Stimulated activated CD4-positive, alpha-beta T cell treated with anti-CD3 and anti-CD28 coated beads, TNF-alpha, amount 100 ng/mL, for 48 hours (primary cell): ENCODE results near the gene PRF1.
A peak's percentile ranks its signal among the peaks of the same experiment; 100 is the strongest.
"Not testable (repeated sequence)": the region's sequence is repeated elsewhere in the genome, so short reads cannot be mapped to it uniquely, and the experiment has no call there.

Source experiments
- DNase-seq, 3 donors: peaks; one replicate each; pipeline ENCODE4 v3.0.0-alpha.2; 2020; ENCODE audit warnings: low read depth in 3 of 3

Gene PRF1

DNA sequence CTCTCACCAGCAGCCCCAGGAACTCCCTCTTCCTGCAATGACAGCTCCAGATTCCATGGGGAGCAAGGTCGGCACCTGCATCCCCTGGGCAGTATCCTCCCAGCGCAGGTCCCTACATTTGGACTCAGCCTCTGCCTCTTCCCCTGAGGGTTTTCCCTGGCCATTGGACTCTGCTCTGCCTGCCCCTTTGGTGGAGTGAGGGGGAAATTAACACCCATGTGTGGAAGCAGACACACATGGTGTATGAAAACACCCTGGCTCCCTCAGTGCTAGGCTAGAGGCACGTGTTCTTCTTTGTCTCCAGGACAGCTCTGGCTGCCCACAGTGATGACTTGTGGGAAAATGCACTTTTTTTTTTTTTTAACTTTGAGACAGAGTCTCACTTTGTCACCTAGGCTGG lies 8.4 kb downstream of the PRF1 start:
- no peak for DNase-seq

DNA sequence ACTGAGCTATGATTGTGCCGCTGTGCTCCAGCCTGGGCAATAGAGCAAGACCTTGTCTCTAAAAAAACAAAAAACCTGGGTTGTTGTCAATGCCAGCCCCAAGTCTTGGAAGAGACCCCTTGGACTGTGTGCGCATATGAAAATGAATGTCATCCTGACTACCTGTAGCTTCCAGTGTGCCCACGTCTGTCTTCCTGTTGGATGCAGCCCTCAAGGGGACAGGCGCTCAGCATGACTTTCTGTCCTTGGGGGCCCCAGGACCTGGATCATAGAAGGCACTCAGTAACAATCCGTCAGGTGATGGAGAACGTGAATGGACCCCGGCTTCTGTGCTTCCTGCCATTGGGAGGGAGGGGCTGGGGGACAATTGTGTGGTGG lies 9.0 kb downstream of the PRF1 start:
- DNase-seq: no peak

DNA sequence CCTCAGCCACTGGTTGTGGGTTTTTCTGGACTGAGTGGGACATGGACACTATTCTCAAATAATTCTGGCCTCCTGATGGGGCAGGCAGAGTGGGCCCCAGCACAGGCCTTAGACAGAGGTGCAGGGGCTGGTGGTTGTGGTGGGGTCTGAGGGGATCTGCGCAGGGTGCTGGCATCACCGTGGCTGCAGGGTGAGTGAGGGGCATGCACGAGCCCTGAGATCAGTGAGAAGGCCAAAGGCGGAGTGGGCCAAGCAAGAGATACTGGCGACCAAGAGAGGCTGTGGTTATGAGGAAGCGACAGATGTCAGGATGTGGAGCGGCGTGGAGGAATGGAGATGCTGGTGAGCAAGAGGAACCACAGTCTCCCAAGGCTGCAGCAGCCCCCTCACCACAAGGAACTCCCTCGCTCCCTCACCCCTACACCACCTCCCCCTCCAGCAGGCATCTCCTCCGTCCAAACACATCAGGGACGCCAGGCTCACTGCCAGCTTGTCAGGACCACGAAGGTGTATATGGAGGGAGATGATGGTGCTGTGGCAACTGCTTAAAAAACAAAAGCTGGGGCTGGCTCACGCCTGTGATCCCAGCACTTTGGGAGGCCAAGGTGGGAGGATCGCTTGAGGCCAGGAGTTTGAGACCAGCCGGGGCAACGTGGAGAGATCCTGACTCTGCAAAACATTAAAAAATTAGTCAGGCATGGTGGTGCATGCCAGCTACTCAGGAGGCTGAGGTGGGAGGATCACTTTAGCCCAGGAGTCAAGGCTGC lies 9.6 kb downstream of the PRF1 start:
- DNase-seq: no peak

DNA sequence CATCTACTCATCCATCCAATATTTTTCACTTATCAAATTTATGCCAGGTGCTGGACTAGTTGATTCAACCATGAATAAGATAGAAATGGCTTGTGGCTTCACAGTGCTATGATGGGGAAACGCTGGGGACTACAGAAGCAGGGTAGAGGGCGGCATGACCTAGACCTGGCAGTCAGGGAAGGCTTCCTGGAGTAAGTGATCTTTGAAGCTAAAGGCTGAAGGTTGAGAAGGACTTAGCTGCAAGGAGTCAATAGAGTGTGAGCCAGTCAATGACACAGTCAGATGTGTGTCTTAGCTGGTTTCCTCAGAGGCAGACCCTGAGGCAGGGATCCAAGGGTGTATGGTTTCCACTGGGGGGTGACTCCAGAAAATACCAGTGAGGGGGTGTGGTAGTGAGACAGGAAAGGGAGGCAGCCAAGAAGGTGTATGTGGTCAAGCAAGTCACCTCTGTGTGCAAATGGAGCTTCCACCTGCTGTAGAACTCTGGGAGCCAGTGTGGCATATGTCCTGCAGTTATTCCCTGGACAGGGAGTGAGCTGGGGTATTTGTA lies 10.3 kb downstream of the PRF1 start:
- DNase-seq: no peak

DNA sequence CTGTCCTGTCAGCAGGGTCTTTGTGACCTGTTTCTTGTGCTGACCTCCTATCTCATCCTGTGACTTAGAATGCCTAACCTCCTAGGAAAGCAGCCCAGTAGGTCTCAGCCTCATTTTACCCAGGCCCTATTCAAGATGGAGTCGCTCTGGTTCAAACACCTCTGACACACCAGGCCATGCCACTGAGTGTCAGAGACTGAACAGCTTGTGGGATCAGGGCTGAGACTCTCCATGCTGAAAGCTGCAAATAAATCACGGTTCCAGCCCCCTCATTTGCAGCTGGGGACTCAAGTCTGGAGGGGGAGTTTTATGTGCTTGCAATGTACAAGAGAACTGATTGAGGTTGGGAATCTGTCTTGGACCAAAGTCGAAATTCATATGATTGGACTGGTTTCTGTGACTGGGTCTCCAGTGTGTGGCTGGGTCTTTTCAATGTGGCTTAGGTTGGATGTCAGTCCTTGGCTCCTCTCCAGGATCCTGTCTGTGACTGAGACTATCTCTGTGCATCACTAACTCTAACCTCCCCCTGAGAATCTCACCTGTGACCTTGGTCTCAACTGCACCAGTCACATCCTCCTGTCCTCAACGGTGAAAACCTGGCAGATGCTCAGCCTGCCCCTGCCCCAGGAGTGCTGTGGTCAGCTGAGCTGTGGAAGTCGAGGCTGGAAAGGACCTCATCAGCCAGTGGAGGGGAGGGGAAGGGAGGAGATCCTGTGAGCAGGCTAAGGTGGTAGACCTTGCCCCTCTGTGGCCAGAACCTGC lies 11.7 kb downstream of the PRF1 start:
- DNase-seq: no peak

DNA sequence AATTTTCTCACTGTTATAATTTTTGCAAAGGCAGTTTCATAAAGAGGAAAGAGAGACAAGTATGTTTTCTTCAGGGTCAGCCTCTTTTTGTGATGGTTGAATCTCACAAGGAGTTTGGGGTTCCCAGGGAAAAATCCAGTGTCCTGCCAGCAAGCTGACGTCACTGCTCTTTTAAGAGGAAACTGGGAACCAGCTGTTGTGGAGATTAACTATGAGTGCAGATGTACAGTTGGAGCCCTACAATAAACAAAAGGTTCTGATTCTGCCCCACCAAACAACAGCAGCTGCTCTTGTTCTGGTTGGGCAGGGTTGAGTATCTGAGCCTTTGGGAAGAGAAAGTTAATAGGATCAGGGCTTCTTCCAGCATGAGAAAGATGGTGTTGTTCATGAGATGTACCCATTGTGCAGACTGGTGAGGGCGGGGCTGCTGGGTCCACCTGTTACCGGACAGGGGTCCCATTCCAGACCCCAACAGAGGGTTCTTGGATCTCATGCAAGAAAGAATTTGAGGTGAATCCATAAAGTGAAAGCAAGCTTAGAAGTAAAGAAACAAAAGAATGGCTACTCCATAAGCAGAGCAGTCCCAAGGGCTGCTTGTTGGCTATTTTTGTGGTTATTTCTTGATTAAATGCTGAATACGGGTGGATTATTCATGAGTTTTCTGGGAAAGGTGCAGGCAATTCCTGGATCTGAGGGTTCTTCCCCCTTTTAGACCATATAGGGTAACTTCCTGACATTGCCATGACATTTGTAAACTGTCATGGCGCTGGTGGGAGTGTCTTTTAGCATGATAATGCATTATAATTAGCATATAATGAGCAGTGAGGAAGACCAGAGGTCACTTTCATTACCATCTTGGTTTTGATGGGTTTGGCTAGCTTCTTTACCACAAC lies 12.5 kb downstream of the PRF1 start:
- DNase-seq: no peak

DNA sequence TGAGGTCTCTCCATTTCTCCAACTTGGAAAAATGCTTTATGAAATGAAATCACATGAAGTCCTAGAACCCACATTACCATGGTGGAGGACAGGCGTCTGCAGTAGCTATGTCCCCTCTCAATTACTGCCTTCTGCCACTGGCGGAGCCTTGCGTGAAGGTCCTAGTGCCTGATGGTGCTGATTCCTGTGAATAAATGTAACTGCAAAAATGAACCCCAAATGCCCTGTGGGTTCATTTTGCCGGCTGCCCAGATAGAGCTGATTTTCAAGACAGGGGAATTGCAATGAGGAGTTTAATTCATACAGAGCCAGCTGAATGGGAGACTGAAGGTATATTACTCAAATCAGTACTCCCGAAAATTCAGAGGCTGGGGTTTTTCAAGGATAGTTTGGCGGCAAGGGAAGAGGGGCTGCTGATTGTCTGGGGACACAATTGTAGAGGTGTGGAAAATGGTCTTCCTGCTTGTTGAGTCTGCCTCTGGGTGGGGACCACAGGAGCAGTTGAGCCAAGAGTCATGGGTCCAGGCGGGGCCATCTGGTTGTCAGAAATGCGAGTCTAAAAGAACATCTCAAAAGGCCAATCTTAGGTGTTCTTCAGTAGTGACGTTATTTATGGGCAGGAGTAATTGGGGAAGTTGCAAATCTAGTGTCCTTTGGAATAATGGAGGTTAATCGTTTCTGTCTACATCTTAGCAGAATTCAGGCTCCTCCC lies 13.5 kb downstream of the PRF1 start:
- no peak for DNase-seq

DNA sequence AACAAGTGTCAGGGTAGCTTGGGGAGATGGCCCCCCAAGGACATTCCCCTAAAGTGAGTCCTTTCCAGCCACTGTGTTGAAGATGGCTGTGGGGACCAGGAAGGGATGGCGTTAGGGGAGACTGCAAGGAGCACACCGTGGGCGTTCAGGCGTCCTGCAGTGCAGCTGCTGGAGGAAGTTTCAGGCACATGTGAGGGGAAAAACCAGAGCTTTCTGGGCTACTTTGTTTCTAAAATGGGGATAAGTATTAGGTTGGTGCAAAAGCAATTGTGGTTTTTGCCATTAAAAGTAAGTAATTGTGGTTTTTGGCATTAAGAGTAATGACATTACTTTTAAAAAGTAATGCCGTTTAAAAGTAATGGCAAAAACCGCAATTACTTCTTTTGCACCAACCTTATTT lies 14.3 kb downstream of the PRF1 start:
- no peak for DNase-seq

DNA sequence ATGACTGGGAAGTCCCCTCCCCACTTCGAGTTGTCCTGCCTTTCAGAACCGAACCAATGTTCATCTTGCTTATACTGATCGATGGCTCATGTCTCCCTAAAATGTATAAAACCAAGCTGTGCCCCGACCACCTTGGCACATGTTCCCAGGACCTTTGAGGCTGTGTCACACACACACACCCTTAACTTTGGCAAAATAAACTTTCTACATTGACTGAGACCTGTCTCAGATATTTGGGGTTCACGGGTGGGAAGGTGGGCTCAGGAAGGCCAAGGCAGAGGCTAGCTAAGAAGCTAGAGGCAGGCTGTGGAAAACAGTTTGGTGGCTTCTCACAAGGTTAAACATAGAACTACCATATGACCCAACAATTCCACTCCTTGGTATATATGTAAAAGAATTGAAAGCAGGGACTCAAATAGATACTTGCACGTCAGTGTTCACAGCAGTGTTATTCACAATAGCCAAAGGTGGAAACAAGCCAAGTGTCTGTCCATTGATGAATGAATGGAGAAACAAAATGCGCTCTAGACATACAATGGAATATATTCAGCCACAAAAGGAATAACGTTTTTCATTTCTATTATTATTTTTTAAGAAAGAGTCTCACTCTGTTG lies 15.4 kb downstream of the PRF1 start:
- no peak for DNase-seq

DNA sequence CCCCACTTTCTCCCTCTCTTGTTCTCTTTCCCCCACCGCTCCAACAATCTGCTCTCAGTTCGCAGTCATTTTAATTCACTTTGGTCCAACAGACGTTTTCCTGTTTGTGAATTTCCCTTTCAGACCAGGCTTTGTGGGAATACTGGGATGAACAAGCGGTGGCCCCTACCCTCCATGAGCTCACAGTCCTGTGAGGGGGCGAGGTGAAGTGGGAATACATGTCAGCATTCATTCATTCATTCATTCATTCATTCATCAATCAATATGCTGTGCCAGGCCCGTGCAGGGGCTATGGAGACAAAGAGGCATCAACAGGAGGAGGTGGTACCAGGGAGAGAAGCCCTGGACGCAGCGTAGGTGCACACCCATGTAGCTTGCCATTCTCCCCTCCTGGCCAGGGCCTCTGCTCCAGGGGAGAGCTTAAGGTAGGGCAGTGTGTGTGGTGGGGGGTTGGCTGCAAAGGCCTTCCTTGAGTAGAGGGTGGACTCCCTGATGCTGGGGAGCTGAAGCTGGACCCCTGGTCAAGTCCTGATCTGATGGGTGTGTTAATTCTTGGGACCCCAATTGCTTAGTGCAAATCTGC lies 16.1 kb downstream of the PRF1 start:
- DNase-seq: no peak

DNA sequence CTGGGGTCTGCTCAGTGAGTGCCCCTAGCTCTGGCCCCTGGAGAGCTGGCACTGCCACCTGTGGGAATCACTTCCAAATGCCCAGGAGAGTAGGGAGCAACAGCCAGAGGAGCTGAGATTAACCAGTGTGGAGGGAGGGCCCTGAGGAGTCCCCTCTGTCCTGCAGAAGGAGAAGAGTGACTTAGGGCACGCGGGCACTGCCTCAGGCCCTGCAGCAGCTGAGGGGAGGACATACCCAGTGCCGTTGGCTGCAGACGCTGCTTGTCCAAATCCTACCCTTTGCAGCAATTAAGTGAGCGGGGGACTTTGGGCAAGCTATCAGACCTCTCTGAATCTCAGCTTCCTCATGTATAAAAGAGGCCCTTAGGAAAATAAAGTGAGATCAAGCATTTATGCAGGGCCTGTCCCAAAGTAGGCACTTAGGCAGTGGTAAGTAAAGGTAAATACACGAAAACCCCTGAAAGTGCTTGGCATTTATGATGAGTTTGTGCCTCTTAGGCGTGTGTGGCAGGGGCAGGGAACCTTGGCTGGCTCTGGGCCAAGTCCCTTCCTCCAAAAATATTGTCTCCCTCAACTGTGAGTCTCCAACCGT lies 16.9 kb downstream of the PRF1 start:
- DNase-seq: no peak

DNA sequence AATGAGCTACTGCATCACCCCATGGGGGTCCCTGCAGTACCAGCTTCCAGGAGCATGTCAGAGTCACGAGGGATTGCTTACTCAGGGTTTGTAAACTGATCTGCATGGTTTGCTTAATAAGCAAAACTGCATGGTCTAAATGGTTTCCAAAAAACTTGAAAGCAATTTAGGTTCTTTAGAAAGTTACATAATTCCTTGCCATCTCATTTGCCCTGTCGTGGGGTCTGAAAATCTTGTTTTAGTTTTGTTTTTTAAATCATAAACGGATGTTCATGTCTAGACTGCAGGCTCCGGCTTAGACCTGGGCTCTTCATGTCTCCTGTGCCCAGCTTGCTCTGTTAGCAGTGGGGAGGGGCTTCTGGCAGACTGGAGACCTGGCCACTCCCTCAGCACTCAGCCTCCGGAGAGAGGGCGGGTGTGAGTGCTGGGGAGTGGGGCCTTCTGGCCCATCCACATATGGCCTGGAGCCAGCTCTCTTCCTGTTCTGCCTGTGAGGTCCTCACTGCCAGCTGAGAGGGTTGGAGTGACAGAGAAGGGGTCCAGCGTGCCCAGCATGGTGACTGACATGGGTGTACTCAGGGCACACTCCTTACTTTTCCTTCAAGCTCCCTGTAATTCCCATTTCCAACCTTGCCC lies 17.5 kb downstream of the PRF1 start:
- DNase-seq: no peak

DNA sequence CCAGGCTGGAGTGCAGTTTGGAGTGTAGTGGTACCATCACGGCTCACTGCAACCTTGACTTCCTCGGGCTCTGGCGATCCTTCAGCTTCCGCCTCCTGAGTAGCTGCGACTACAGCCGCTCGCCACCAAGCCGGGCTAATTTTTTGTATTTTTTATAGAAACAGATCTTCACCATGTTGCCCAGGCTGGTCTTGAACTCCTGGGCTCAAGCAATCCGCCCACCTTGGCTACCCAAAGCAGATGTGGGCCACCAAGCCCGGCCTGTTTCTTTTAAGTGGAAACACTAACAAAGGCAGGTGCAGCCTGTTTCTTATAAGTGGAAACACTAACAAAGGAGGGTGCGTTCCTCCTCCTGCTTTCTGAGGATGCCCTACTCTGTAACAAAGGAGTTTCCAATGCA lies 18.2 kb downstream of the PRF1 start:
- no peak for DNase-seq

DNA sequence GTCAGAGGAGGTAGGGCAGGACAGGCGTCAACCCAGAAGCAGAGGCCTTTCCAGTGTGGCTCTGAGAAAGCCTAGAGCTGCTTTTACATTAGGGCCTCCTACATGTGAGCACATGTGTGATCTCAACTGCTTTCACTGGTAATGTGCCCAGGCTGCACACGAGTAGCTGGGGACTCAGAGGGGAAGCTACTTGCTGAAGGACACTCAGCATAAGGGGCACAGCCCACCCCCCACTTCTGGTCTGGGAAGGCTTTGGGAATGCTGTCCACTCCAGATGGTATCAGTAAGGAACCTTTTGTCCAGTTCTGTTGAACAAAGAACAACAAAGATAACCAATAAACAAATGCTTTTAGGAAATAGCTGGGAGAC lies 18.9 kb downstream of the PRF1 start:
- DNase-seq: no peak

DNA sequence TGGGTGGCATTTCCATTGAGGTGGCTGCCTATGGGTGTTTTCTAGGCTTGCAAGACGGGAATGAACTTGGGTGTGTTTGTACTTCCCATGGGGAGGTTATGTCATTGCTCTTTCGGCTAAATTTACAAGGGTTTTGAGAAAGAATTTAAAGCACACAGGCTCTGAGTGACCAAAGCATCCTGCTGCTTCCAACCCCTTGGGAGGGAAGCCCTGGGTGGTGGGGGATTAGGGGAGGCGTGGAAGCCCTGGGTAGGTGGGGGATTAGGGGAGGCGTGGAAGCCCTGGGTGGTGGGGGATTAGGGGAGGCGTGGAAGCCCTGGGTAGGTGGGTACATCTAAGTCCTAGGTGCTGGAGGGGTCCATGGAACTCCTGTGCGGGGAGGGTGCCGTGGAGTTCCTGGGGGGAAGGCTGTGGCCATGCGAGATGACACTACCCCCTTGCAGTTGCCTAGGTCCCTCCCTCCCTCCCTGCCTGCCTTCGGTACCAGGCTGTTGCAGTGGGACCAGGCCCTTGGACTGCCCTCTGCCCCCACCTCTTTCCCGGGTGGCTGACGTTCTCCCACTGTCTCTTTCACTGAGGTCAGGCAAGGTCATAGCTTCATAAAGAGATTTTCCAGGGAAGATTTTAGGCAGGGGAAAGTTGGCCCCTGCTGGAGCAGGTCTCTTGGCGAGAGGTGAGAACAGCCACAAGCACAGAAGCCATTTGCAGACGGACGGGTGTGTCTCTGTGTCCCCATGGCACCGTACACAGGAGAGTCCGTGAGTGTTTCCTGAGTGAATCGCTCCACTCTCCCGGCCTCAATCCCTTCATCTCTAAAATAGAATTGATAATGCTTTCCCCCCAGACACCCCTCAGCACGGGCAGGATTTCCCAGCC lies 19.5 kb downstream of the PRF1 start:
- no peak for DNase-seq

DNA sequence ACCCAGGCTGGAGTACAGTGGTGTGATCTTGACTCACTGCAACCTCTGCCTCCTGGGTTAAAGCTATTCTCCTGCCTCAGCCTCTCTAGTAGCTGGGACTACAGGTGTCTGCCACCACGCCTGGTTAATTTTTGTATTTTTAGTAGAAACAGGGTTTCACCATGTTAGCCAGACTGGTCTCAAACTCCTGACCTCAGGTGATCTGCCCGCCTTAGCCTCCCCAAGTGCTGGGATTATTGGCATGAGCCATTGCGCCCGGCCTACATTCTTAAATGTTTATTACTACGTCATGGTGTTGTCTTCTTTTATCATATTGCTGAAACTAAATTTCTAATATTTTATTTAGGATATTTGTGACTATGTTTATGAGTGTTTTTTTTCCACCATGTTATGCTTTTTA lies 21.4 kb downstream of the PRF1 start:
- DNase-seq: not testable (repeated sequence)

DNA sequence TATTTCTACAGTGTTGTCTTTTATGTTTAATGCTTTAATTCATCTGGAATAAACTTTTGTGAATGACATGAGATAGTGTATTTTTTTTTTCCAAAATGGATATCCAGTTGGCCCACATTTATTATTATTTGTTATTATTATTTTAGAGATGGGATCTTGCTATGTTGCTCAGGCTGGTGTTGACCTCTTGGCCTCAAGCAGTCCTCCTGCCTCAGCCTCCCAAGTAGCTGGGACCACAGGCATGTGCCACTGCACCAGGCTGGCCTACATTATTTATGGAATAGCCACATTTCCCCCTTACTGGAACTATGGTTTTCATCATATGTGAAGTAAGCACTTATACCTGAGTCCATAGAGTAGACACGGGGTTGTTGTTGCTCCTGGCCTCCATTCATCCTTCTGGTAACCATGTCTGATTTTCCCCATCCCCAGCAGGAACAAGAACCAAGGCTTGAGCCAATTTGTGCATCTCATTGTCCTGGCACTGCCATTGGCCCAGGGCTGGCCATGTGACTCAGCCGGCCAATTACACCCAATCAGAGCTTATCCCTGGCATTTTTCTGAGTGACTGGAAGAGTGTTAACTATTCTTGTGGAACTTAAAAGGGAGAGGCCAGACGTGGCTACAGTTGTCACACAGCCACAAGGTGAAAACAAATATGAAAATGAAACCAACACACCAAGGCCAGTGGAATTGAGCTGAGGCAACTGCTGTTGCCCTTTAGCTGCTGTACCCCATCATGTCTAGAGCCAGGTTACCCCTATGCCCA lies 23.1 kb downstream of the PRF1 start:
- DNase-seq: no peak

DNA sequence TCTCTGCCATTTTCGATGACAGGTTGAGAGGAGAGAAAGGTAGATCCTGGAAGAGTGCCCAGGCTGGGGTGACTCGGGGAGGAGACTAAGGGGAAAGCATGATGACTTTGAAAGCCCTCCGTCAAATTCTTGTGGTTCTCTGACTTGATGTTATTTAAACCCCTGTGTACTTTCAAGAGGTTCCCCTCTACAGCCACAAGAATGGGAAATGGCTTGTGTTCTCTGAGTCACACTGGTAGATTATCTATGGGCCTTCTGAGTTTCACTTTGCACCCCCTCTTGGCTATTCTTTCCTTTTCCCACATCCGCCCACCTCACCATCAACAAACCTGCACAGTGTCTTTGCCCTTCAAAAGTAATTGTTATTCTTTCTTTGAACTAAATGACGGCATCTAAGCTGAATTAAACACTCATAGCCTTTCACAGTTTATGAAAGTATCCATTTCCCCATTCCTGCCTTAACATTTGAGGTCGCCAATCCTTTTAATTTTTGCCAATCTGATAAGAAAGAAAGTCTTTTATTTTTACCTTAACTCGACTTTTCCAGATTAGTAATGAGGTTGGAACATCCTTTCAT lies 24.1 kb downstream of the PRF1 start:
- DNase-seq: peak; percentile 45 to 69 (median 59)
